Renal pelvis (tissue), 4 donors: Measurements from ENCODE around the gene FAM83G. TPM values are rescaled to one million over a fixed set of nuclear protein-coding genes. Genes with fewer than 3 reads are reported as not detected.

Experiments
- DNase-seq: peaks from one replicate; pipeline ENCODE4 v3.0.0-alpha.2; 2013
- polyA plus RNA-seq, 3 donors: library from polyadenylated mRNA; unstranded; fragments of 120-200 nt; gene quantifications; one replicate each; pipeline ENCODE4 v1.2.1, GENCODE V29; 2013; ENCODE audit not compliant: insufficient read length in 3 of 3

Gene FAM83G
- polyA plus RNA-seq, 3 donors, result 7.5 to 9.6 (median 8.6) TPM

DNA sequence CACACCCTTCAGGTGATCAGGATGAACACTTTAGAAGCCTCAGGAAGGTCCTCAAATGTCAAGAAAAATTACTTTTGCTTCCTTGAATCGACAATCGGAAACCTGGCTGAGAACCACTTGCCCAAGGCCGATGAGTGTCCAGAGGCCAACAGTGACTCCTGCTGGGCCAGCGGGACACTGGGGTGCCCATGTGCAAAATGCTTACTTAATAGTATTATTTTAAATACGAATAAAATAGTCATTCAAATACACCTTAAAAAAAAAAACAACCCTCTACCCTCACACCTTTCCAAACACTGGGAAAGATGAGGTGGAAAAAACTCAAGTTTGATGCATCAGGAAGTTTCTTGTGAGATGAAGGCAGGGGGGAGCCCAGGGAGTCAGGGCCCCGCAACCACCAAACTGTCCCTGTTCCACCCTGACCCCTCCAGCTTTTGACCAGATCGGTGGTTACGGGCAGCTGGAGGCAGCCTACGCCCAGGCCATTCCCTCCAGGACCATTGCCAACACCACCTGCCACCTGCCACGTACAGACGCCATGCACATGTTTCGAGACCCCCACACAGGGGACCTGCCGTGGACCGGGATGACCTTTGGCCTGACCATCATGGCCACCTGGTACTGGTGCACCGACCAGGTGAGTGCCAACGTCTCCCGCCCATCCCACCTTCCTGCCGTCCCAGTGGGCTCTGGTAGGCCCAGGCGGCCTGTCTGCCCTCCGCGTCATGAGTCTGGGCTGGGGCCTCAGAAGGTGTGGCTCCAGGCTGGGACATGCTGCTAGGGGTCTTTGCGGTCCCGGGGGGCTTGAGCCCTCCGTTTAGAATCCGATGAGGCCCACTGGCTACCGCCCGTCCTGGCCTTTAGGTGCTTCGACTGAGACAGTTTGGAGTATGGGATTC lies 33.7 kb downstream of the FAM83G start:
- no peak for DNase-seq

DNA sequence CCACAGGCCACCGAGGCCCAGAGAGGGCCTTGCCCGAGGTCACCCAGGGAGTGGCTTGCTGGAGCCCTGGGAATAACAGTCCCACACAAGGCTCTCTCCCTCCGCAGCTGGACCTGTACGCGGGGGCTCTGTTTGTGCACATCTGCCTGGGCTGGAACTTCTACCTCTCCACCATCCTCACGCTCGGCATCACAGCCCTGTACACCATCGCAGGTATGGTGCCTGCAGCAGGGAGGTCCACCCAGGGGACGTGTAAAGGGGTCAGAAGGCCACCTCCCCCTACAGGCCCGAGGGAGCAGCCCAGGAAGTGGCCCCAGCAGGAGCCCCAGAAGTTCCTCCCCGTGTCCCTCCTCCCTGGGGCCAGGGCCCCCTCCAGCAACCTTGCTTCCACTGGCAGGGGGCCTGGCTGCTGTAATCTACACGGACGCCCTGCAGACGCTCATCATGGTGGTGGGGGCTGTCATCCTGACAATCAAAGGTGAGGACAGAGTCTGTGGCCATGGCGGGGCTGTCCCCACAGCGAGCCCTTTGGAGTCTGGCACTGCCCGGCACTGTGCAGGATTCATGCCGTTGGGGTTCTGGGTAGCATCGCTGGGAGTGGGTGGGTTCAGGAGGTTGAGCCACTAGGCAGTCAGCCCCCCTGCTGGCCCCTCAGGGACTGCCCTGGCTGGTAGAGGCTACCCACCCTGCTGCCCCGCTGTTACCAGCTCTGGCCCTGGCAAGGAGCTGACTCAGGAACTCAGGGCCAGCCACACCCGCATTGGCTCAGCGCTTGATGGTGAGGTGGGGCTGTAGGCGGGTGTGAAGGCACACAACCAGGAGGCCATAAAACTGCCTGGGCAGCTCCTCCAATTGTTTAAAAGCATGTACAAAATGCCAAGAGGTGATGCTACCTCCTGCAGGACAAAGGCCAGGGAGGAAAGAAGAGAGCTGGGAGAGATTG lies 35.3 kb downstream of the FAM83G start:
- DNase-seq, result no peak

DNA sequence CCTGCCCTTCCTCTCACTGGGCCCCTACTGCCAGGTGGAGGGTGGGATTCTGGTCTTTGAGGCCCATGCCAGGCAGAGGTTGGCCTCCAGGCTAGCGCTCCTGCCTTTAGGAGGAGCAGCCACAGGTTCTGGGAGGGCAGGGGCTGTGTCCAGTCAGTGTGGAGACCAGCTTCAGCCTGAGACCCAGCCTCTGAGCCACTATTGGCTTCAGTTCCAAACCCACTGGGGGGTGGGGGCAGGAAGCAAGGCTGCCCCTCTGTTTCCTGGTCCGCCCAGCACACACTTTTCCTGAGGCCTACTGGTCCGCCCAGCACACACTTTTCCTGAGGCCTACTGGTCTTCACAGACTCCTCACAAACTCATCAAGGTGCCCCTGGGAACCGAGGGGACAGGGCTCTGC lies 36.2 kb downstream of the FAM83G start:
- DNase-seq, result no peak

DNA sequence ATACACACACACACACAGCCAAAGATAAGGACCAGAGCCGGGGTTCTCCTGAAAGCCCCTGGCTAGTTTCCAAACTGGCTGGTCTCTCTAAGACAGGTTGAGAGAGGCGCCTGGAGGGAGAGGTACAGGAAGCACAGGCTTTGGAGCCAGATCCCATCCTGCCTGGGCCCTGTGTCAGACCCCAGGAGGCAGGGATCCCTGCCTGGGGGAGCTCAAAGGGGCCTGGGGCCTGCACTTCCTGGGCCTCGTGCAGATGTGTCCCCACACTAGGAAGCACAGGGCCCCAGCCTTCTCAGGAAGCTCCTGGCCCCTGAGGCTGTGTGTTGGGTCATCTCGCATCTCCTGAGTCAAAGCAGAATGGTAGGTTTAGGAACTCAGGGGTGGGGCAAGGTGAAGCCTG lies 36.6 kb downstream of the FAM83G start:
- no peak for DNase-seq

DNA sequence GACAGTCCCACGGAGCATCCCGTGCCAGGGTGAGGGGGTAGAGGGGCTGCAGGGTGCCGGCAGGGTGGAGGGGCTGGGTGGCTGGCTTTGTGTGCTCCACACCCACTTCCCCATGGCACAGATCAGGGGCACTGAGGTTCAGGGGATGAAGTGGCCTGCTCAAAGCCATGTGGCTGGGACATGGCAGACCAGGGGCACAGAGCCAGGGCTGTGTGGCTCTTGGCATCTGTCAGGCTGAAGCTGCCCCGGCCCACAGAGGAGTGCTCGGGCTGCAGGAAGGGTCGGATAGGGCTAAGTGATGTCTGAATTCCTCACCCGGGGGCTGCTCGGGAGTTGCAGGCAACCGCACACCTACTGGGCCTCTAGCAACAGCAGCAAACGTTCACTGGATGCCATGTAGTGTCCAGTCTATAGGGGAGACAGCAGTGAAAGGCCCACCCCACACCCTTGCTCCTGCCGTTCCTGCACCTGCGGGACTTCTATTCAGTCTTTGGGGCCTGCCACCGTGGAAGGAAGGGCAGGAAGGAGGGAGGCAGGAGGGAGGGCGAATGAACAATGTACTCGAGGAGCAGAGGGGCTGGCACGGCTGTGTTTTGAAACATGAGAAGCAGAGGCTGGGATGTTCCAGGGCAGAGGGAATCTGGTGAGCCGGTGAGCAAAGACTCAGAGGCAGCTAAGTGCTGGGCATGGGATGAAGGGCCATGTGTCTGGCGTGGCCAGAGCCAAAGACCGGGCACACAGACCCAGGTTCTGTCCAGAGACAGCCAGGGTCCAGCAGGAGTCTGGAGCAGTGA lies 37.5 kb downstream of the FAM83G start:
- DNase-seq, result peak; percentile 64

DNA sequence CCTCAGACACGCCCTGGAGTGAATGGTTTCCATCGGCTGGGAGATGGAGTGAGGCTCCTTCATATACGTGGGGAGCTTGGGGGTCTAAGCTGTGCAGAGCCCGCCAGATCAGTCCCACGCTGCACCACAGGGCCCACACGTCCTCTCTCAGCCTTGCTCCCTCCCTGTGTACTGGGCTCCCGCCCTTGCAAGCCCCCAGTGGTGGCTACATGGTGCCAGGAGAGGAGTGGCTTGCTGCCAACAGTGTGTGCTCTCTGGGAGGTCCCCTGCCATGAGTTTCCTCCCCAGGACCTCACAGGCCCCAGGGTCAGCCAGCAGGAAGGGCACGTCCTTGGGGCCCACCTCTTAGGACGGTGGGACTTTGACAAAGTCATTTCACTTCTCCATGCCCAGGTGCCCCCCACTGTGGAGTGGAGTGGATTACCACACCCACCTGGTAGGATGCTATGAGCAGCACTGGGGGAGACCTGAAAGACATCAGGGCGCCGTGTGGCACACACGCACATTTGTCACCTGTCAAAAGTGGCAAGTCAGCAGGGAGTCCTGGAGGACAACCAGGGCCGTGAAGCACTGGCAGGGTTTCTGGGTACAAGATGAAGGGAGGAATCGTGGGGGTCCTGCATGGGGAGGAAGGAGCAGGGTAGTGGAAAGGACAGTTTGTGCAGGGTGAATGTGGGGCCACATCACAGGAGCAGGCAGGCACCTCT lies 38.9 kb downstream of the FAM83G start:
- DNase-seq, result no peak

DNA sequence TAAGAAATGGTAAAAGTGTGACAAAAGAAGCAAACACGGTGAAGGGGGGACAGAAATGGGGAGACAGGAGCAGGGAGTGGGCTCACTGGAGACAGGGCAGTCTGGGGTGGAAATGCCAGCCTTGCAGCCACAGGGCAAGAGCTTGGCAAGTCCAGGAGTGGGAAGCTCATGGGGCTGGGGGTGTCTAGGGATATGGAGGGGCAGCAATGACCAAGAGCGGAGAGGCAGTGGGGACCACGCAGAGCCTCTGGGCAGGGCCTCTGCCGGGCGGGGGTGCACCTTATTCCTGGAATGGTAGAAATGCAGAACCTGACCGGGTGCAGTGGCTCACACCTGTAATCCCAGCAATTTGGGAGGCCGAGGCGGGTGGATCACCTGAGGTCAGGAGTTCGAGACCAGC lies 40.0 kb downstream of the FAM83G start:
- DNase-seq, result no peak

DNA sequence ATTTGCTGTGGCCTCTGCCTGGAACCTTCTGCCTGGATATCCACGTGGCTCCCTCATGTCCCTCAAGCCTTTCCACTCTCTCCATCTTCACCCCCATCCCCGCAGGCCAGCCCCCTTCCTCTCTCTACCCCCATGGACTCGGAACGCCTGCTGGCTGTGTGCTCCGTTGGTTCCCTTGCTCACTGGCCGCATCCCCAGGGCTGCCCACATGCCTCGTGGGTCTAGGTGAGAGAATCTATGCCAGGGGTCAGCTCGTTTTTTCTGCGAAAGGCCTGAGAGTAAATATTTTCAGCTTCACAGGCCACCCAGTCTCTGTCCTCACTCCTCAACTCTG lies 40.6 kb downstream of the FAM83G start:
- DNase-seq, result no peak

DNA sequence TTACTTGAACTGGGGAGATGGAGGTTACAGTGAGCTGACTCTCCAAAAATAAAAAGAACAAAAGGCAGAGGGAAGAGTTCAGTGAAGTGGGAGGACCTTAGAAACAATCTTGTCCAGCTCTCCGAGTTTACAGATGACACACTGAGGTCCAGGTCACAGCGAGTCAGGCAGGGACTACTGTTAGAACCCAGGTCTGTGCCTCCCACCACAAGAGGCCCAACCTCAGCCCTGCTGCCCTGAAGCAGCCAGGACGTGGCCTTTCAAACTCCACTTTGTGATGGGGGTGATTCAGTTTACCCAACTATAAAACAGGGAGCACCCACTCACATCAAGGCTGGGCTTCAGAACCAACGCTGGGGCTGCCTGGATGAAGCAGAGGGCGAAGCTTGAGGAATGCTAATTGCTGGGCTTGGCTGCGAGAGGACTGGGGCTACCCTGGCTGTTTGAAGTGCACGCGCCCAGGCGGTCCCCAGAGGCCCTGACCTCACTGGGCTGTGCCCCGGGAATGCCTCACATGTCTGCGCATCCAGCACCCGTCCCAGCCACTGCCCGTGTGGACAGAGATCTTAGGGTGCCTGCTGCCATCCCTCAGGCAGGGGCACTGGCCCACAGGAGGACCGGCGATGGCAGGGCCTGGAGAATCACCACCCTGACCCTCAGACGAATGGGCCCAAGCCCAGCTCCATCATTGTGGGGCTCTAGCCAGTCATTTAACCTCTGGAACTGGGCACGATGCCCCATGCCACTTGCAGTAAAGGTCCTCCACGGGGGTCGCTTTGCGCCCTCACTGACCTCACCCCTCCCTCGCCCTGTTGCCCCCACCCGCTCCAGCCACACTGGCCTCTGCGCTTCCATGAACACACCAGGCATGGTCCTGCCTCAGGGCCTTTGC lies 41.2 kb downstream of the FAM83G start:
- no peak for DNase-seq

DNA sequence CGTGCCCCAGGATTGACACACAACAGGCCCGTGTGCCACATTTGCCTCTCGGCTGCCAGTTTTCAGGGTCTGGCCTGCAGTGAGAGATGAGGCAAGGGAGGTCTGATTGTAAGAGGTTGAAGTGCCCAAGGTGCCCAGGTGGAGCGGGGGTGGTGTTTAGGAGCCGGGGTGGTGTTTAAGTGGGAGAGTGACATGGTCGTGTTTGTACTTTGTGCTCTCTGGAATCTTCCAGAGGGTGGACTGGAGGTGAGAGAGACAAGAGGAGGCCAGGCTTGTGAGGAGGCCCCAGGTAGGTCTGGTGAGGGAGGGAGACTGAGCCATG lies 42.1 kb downstream of the FAM83G start:
- DNase-seq, result no peak

DNA sequence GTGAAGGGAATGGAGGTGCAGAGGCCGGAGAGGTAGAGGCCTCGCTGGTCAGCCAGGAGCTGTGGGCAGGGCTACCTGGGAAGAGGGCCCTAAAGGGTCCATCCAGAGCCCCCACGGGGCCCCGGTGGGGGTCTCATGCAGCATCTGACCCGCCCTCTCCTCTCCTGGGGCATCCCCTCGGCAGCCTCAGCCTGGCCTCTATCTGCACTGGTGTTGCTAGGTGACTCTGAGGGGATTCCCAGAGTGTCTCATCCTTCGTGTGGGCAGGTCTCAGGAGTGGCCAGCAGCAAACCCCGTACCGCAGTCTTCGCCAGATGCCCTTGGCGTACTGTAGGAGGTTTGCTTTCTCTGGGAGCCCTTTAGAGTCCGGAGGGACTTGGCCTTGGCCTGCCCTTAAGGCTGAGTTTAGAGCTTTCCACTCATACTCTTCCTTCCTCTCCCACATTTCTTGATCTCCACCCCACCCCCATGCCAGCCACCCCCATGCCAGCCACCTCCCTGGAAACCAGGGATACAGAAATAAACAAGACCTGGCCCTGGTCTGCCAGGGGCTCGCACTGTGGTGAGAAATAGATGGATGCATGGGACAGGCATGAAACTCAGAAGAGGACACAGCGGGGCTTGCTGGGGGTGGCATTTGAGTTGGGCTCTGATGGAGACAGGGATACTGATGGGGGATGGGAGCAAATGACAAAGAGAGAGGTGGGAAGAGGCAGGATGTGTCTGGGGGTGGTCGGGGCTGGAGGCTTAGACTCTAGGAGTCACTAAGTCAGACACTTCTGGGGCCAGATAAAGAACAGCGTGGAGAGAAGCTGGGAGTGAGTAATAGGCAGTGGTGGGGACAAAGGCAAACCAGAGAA lies 42.7 kb downstream of the FAM83G start:
- DNase-seq, result no peak

DNA sequence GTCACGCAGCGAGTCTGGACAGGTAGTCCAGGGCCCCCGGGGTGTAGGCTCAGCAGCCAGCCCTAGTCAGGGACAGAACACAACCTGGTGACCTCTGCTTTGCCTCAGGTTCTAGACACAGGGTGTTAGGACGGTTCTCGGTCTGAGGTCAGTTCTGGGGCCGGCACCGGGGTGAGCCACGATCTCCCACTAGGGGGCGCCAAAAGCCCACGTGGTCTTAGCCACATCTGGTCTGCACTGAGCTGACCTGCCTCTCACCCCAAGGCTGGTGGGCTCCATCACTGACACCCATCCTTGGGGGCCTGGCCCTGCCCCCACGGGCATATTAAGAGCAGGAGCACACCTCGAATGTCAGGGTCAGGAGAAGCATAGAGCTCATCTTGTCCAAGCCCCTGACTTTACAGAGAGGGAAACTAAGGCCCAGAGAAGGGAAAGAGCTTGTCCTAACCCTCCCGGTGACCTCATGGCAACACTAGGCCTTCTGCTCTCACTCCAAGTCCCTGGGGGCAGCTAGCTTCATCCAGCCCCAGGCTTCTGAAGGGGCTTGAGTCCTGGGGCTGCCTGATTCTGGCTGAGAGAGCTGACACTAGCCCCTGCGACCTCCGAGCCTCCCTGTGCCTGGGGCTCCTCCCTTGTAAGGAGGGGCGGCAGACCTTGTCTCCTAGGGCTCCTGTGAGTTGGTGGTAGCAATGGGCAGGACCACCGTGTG lies 43.6 kb downstream of the FAM83G start:
- DNase-seq, result peak; percentile 64

DNA sequence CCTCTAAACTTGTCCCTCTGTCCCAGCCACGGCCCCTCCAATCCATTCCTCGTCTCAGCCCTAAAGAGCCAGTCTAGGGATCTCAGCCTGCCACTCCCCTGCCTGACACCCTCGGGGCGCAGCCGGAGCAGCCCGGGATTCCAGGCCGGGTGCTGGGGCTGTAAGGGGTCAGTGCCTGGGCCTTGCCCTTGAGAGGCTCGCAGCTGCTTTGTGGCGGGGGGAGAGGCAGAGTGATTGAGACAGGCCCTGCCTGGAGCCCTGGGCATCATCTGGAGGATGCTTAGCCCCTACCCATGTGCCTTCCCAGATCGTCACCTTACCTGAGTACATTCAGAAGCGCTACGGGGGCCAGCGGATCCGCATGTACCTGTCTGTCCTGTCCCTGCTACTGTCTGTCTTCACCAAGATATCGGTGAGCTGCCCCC lies 44.3 kb downstream of the FAM83G start:
- DNase-seq, result no peak

DNA sequence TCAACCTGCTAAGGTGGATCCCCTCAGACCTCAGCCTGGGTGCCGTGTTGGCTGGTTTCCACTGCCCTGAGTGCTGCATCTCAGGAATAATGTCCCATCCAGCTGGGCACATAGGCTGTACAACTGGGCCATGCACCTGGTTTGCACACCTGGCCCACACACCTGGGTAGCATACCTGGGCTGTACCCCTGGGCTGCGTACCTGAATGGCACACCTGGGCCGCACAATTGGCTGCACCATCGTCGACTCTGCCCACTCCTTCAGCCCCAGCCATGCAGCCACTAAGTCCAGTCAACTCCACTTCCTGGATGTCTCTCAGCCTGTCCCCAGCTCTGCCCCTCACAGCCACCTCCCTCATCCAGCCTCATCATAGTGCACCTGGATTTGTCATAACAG lies 44.7 kb downstream of the FAM83G start:
- DNase-seq, result no peak

DNA sequence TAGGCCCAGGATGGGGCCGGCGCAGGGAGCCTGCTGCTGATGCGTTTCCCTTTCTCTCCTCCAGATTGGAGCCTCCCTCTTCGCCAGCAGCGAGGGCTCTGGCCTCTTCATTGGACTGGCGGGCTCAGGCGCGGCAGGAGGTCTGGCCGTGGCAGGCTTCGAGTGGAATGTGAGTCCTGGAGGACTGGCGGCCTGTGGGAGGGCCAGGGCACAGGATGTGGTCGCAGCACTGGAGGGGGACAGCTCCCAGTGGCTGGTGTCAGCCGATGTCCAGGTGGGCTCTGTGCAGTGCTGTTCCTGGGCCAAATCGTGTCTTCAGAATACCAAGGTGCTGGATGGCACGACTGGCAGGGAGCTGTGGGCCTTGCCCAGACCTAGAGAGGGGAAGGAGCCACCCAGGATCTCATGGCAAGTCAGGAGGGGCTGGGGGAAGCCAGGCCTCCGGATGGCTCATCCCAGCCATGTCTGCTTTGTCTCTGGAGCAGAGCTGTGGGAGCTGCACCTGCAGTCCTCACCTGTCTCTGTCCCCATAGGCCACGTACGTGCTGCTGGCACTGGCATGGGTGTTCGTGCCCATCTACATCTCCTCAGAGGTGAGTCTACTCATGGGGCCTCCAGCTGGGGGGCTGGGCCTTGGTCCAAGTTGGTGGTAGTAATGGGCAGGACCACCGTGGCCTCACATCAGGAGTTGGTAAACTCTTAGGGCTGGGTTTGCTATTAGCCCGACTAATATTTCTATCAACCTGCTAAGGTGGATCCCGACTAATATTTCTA lies 45.3 kb downstream of the FAM83G start:
- no peak for DNase-seq

DNA sequence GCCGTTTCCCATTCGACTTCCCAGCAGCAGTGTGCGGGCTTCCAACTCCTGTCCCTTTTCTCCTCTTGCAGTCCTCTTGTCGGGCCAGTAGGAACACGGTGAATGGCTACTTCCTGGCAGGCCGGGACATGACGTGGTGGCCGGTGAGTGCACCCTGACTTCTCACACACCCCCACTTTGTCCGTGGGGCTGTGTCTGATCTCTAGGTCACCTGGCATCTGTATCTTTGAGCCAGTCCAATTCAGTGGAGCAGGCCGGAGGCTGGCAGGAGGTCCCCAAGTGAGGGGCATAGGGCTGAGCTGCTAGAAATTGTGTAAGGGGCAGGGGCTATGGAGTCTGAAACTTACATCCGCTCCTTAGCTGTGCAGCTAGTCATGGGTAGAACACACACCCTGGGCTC lies 46.0 kb downstream of the FAM83G start:
- no peak for DNase-seq

DNA sequence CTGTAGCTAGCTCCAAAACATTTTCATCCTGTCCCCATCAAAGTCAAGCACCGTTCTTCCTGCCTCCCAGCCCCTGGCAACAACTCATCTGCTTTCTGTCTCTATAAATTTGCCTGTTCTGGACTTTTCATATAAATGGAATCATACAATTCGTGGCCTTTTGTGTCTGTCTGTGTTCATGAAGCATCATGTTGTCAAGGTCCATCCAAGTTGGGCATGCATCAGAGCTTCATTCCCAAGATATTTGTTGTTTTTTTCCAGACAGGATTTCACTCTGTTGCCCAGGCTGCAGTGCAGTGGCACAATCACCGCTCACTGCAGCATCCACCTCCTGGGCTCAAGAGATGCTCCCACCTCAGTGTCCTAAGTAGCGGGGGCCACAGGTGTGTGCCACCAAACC lies 46.7 kb downstream of the FAM83G start:
- no peak for DNase-seq

DNA sequence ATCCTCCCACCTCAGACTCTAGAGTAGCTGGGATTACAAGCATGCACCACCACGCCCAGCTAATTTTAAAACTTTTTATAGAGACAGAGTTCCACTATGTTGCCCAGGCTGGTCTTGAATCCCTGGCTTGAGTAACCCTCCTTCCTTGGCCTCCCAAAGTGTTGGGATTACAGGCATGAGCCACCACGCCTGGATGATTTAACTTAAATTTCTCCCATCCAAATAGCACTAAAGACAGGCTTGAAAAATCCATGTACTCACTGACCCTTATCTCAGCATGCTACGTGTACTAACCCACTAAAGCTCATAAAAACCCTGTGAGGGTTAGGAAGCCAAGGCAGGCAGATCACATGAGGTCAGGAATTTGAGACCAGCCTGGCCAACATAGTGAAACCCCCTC lies 48.0 kb downstream of the FAM83G start:
- no peak for DNase-seq
